Stimulated activated CD8-positive, alpha-beta memory T cell treated with anti-CD3 and anti-CD28 coated beads, Interleukin-12 subunit alpha, Interleukin-12 subunit beta, amount 100 ng/mL, for 1 hour (primary cell): Measurements from ENCODE around the gene KDM4C.
"Not testable (repeated sequence)": the region's sequence is repeated elsewhere in the genome, so short reads cannot be mapped to it uniquely, and the experiment has no call there.

Experiments used
- DNase-seq: peaks from one replicate; pipeline ENCODE4 v3.0.0-alpha.2; 2020; ENCODE audit warnings: low read depth

The KDM4C gene

GRCh38 chr9:6757456-6758247, at the start of gene KDM4C:
Gene KDM4C (plus strand): TSS chr9:6757973. CDS start chr9:6792989, 35,016 bp downstream.
- DNase-seq: peak; percentile 89

GRCh38 chr9:6708732-6709131, 49.0 kb upstream of the KDM4C start:
- DNase-seq: no peak

DNA sequence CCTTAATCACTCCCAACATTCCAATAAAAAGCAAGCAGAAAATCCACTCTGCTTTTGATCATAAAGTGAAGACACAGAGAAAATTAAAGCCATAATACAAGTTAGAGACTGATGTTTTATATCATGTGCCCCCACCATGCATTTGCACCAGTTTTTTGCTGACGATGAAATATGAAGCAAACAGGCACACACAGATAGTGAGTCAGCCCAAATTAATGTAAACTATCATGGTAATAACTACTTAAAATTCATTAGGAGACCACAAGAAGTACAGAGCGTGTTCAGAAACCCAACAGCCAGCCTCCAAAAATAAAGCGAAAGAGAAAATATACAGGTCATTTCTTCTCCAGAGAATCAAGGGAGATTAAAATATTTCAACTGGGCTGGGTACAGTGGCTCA, 46.4 kb upstream of the KDM4C start:
- no peak for DNase-seq

GRCh38 chr9:6712041-6712440, 45.7 kb upstream of the KDM4C start:
- no peak for DNase-seq

GRCh38 chr9:6714176-6714575, 43.6 kb upstream of the KDM4C start:
- DNase-seq: no peak

- not testable (repeated sequence) for DNase-seq
These were observed 42.5 kb upstream of the KDM4C start for GRCh38 chr9:6715153-6715754.

- peak; percentile 49 for DNase-seq
These were observed 41.8 kb upstream of the KDM4C start for GRCh38 chr9:6715755-6716643.

- DNase-seq: no peak
These were observed 41.0 kb upstream of the KDM4C start for GRCh38 chr9:6716766-6717165.

GRCh38 chr9:6723881-6724420, 33.8 kb upstream of the KDM4C start:
- DNase-seq: no peak

DNA sequence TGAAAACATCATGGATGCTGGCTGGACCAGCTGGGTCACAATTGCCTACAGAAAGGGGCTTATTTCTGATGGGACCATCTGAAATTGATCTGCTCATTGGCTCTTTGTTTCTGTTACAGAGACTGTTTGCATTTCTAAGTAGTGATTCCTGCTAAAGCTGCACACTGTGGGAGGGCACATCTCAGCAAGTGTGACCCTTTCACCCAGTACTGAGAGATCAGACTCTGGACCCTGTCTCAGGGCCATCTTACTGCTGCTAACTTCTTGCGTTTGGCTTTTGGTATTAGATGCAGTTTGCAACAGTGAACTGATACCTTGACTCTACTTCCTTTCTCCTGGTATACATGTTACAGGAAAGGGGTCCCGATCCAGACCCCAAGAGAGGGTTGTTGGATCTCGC, 24.5 kb upstream of the KDM4C start:
- no peak for DNase-seq

DNA sequence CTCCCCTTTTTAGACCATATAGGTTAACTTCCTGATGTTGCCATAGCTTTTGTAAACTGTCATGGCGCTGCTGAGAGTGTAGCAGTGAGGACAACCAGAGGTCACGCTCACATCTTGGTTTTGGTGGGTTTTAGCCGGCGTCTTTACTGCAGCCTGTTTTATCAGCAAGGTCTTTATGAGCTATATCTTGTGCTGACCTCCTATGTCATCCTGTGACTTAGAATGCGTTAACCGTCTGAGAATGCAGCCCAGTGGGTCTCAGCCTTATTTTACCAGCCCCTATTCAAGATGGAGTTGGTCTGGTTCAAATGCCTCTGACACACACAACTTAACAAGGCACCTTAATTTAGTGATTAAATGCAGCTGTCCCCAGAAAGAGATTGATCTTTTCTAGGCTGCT, 23.9 kb upstream of the KDM4C start:
- no peak for DNase-seq

GRCh38 chr9:6735422-6735821, 22.4 kb upstream of the KDM4C start:
- no peak for DNase-seq

- no peak for DNase-seq
These were observed 18.6 kb upstream of the KDM4C start for GRCh38 chr9:6739218-6739617.

DNA sequence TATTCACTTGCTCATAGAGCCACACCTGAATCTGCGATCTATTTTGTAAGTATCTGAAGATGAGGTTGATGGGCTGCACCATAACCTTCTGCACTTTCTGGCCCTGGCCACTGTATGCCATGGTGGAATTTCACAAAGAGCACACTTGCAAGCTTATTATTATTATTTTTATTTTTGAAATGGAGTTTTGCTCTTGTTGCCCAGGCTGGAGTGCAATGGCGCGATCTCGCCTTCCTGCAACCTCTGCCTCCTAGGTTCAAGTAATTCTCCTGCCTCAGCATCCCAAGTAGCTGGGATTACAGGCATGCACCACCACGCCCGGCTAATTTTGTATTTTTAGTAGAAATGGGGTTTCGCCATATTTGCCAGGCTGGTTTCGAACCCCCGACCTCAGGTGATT, 8.9 kb upstream of the KDM4C start:
- DNase-seq: not testable (repeated sequence)

GRCh38 chr9:6754861-6755260, 2.9 kb upstream of the KDM4C start:
- not testable (repeated sequence) for DNase-seq

DNA sequence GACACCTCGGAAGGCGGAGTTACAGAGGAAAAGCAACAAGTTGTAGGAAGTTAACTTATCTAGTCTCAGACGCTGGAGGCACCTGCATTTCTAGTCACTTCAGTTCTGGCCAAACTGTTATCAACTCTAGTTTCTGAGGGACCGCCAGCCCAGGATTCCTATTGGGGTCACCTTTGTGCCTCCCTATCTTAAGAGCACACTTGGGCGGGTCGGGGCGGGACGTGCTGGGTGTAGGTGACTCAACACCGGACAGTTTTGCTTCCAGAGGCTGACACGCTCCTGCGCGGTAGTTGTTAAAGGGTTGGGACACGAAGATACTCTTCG, 679 bp upstream of the KDM4C start:
- peak; percentile 53 for DNase-seq

DNA sequence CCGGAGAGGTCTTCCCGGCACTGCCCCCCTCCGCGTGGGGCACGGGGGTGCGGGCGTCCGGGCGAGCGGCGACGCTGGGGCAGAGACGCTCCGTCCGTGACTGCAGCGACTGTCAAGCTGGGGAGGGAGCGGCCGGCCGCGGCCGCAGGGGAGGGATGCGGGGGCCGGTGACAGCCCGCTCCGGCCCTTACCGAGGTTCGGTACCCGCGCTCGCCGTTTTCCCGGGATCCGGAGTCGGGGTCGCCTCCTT, 400 bp downstream of the KDM4C start:
- DNase-seq: no peak

DNA sequence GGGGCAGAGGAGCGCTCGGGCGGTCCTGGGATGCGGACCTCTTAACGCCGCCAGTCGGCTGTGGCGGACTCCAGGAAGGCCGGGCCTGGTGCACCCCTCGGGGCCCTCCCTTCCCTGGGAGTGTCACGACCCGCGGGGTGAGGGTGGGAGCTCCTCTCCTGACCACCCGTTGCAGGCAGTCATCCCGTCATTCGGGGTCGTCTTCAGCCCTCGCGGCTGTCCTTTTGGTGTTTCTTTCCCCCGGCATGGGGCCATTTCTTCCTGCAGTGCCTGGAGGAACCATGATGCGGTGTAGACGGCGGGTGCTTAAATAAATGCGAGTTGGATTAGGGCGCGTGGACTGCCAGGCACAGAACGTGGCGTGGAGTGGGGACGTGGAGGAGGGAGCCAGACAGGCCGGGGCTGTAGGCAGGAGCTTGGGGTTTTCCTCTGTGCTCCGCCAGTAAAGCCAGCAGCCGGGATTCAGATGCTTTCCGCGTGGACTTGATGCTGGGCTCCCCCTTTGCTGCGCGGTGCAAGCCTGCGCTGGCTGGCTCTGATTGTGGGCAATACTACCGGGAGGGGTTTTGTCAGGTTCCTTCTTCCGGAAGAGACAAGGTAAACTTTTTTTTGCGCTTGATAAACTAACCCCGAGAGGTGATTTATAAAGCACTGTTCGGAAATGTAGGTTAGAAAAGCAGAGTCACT, 868 bp downstream of the KDM4C start:
- peak; percentile 29 for DNase-seq

- peak; percentile 2 for DNase-seq
These were observed 1.6 kb downstream of the KDM4C start for GRCh38 chr9:6759185-6759977.

DNA sequence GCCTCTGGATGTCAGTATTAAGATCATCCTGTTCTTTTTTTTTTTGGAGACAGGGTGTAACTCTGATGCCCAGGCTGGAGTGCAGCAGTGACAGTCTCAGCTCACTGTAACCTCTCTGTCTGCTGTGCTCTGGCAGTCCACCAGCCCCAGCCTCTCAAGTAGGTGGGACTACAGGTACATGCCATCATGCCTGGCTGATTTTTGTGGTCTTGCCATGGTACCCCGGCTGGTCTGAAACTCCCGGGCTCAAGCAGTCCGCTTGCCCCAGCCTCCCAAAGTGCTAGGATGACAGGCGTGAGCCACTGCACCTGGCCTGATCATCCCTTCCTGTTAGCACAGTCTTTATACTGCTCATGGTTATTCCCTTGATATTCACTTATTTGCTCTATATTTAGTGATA, 3.5 kb downstream of the KDM4C start:
- no peak for DNase-seq

DNA sequence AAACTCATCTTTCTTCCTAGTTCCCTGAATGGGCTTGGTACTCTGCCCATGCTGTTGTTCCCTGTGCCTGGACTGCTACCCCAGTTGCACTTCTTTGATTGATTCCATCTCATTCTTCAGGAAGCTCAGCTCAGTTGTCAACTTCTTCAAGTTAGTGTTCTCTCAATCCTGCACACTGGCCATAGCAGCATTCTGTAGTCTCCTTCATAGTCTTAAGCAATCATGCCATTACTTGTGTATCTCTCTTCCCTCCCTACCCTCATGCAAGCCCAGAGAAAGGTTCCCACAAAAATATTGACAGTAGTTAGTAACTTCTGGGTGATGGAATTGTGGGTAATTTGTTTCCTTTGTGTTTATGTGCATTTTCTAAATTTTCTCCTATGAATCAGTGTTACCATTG, 5.5 kb downstream of the KDM4C start:
- no peak for DNase-seq

GRCh38 chr9:6764011-6764410, 6.2 kb downstream of the KDM4C start:
- no peak for DNase-seq
